ENCODE measurements around the gene PLXNA4. TPM values are rescaled to one million over a fixed set of nuclear protein-coding genes. Genes with fewer than 3 reads are reported as not detected.

Gene PLXNA4
- total RNA-seq, 1 experiment from 2014 or later: 1.0 TPM

GRCh38 chr7:132536654-132537395, 39.4 kb downstream of the PLXNA4 start:
- Histone ChIP-seq H3K9me3 (ENCODE audit: insufficient read depth, low read depth) (no peaks in the 10 kb centered on the region), H2AFZ (no peak overlapping the region), H3K9me2 (ENCODE audit: insufficient read depth) (no peaks in the 10 kb centered on the region), H3K4me1 (replicated peaks; ENCODE audit: insufficient read depth) (no peaks in the 10 kb centered on the region), H3K79me2 (ENCODE audit: low read depth) (no peaks in the 10 kb centered on the region), H3F3A (ENCODE audit: insufficient read depth, low read depth) (no peaks in the 10 kb centered on the region), H3K4me3 (no peak overlapping the region), H3K27ac (no peak overlapping the region), H3K27me3 (ENCODE audit: insufficient read depth, low read depth) (peaks cover 88% of the 10 kb centered on the region), H3K4me2 (no peak overlapping the region), H3K36me3 (ENCODE audit: low read depth) (no peaks in the 10 kb centered on the region), H4K20me1 (ENCODE audit: insufficient read depth) (no peaks in the 10 kb centered on the region)
- DNase-seq: no peak
- ChIA-PET CTCF (no interaction called here), POLR2A (ENCODE audit: unreplicated experiment) (no interaction called here)
- intact Hi-C loops (cut with micrococcal nuclease; ENCODE audit: unreplicated experiment): no loop called here
- TF ChIP-seq, protein P1, sequence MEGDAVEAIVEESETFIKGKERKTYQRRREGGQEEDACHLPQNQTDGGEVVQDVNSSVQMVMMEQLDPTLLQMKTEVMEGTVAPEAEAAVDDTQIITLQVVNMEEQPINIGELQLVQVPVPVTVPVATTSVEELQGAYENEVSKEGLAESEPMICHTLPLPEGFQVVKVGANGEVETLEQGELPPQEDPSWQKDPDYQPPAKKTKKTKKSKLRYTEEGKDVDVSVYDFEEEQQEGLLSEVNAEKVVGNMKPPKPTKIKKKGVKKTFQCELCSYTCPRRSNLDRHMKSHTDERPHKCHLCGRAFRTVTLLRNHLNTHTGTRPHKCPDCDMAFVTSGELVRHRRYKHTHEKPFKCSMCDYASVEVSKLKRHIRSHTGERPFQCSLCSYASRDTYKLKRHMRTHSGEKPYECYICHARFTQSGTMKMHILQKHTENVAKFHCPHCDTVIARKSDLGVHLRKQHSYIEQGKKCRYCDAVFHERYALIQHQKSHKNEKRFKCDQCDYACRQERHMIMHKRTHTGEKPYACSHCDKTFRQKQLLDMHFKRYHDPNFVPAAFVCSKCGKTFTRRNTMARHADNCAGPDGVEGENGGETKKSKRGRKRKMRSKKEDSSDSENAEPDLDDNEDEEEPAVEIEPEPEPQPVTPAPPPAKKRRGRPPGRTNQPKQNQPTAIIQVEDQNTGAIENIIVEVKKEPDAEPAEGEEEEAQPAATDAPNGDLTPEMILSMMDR (conservative IDR thresholded peaks at IDR 0.05): no peak
- no peak for TF ChIP-seq EZH2 (IDR thresholded peaks at IDR 0.05; ENCODE audit: low read depth)
- no TSS peak for BruUV-seq (replicated peaks)

- Histone ChIP-seq H3K27me3 (ENCODE audit: insufficient read depth, low read depth) (peaks cover 91% of the 10 kb centered on the region), H2AFZ (no peak overlapping the region), H3K27ac (no peak overlapping the region), H4K20me1 (ENCODE audit: insufficient read depth) (no peaks in the 10 kb centered on the region), H3K4me2 (no peak overlapping the region), H3K4me3 (no peak overlapping the region), H3K9me2 (ENCODE audit: insufficient read depth) (no peaks in the 10 kb centered on the region), H3F3A (ENCODE audit: insufficient read depth, low read depth) (no peaks in the 10 kb centered on the region), H3K9me3 (ENCODE audit: insufficient read depth, low read depth) (no peaks in the 10 kb centered on the region), H3K4me1 (replicated peaks; ENCODE audit: insufficient read depth) (no peaks in the 10 kb centered on the region), H3K79me2 (ENCODE audit: low read depth) (no peaks in the 10 kb centered on the region), H3K36me3 (ENCODE audit: low read depth) (no peaks in the 10 kb centered on the region)
- POLR2A ChIA-PET (ENCODE audit: unreplicated experiment): no interaction called here
- no peak for DNase-seq
- no TSS peak for BruUV-seq (replicated peaks)
- TF ChIP-seq, protein P1 (conservative IDR thresholded peaks at IDR 0.05): no peak
- no peak for TF ChIP-seq EZH2 (IDR thresholded peaks at IDR 0.05; ENCODE audit: low read depth)
- CTCF ChIA-PET: no interaction called here
- intact Hi-C loops (cut with micrococcal nuclease; ENCODE audit: unreplicated experiment): no loop called here
Observed at GRCh38 chr7:132533916-132534315, 42.4 kb downstream of the PLXNA4 start.

- ChIA-PET CTCF (no interaction called here), POLR2A (ENCODE audit: unreplicated experiment) (no interaction called here)
- Histone ChIP-seq H4K20me1 (ENCODE audit: insufficient read depth) (no peaks in the 10 kb centered on the region), H3K27ac (no peak overlapping the region), H2AFZ (no peak overlapping the region), H3K27me3 (ENCODE audit: insufficient read depth, low read depth) (peaks cover 90% of the 10 kb centered on the region), H3K4me2 (no peak overlapping the region), H3K4me3 (no peak overlapping the region), H3K79me2 (ENCODE audit: low read depth) (no peaks in the 10 kb centered on the region), H3K9me2 (ENCODE audit: insufficient read depth) (no peaks in the 10 kb centered on the region), H3F3A (ENCODE audit: insufficient read depth, low read depth) (no peaks in the 10 kb centered on the region), H3K4me1 (replicated peaks; ENCODE audit: insufficient read depth) (no peaks in the 10 kb centered on the region), H3K36me3 (ENCODE audit: low read depth) (no peaks in the 10 kb centered on the region), H3K9me3 (ENCODE audit: insufficient read depth, low read depth) (no peaks in the 10 kb centered on the region)
- intact Hi-C loops (cut with micrococcal nuclease; ENCODE audit: unreplicated experiment): no loop called here
- TF ChIP-seq, protein P1 (conservative IDR thresholded peaks at IDR 0.05): no peak
- TF ChIP-seq EZH2 (IDR thresholded peaks at IDR 0.05; ENCODE audit: low read depth): no peak
- no peak for DNase-seq
- BruUV-seq (replicated peaks): no TSS peak
Observed at GRCh38 chr7:132532281-132532680, 44.0 kb downstream of the PLXNA4 start.

Data from PC-9 (cell line).